ENCODE results near the gene SORCS2.

GRCh38 chr4:7661066-7661748 is 468.9 kb downstream of the SORCS2 start:
- no peak for TF ChIP-seq EP300 (IDR thresholded peaks at IDR 0.05; ENCODE audit: low read depth)
- TF ChIP-seq CTCF (IDR thresholded peaks at IDR 0.05): no peak
- TF ChIP-seq POLR2A (IDR thresholded peaks at IDR 0.05): no peak
- no peak for TF ChIP-seq POLR2AphosphoS5 (IDR thresholded peaks at IDR 0.05)
